HG03520 (cell line): ENCODE measurements around the gene CHCHD3.

ENCODE experiments used
- ATAC-seq: cut with Tn5 transposase; IDR thresholded peaks from one replicate; pipeline ENCODE4 v1.9.1; 2021; ENCODE audit warnings: mild to moderate bottlenecking, moderate library complexity; ENCODE audit not compliant: unreplicated experiment

CHCHD3 gene

DNA sequence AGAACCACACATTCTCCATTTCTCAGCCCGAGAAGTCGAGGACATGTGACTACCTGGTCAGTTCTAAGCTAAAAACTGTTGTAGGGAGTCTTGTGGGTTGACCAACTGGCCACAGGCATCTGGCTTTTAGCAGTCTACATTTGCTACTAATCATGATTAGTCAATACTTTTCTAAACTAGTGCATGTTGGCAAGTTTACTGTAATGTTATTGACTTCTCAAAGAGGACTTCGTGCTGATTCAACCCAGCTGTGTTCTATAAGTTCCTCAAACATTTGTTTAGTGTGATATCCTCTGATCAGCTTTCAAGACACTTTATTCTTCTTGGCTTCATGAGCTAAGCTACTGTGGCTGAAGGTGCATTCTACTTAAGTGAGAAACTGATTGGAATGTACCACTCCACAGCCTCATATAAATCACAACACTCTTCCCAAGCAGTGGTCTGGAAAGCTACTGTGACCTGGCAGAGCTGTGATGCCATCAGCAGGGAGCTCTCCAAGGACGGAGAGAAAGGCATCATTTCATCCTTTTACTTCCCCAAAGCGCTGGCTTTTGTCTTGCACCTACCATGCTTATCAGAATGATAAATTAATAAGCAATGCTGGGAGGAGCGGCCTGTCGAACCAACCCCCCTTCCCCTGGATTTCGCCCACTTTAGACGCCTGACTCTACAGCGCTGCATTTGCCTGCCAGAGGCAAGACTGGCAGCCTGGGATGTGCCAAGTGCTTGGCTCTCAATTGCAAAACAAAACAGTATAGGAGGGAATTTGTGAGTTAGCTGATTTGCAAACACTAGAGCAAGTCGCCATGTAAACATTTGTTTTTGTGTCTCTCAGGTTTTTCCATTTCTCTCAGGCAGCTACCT, 298.9 kb downstream of the CHCHD3 start:
- ATAC-seq: no peak

DNA sequence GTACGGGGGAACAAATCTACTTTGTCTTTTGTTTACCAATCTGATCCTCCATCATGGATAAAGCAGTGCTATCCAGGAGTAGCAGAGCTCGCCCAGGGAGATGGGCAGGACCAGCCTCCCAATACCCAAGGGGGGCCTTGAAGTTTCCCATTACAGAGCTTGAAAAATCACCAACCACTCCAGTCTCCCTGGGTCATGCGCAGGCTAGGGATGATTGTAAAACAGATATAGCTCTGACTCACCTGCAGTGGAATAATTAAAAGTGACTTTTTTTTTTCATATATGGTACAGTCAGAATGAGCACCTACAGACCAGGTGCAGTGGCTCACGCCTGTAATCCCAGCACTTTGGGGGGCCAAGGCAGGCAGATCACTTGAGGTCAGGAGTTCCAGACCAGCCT, 301.1 kb downstream of the CHCHD3 start:
- no peak for ATAC-seq

DNA sequence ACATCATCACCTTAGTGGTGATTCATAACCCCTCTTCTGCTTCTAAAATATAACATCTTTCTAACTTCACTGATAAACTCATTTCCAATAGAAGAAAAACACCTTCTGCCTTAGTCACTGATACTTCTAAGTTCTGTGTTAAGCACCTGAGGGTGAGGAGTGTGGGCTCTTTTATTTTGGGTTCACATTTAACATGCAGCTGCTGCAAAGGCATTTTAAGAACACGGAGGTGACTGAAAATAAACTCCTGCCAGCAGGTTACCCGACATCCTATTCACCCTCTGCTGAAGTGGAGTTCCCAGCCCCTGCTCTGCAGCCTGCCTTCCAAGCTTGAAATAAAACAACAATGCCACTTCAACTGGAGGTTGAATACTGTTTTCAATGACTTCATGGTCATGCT, 302.7 kb downstream of the CHCHD3 start:
- ATAC-seq: no peak

DNA sequence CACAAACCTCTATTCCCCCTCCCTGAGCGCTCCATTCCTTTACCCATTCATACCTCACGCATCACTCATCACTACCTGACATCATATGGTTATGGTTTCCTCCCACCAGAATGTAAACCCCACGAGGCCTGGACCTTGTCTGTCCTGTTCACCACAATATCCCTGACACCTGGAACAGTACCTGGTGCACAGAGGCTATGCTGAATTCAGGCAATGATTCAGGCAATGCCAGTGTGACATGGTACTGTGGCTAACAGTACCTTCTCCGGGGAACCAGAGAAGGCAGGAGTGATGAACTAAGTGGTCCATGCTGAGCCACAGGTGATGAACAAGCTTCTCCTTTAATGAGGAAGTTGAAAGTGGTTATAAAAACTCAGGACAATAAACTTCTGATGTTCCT, 303.1 kb downstream of the CHCHD3 start:
- ATAC-seq: no peak

DNA sequence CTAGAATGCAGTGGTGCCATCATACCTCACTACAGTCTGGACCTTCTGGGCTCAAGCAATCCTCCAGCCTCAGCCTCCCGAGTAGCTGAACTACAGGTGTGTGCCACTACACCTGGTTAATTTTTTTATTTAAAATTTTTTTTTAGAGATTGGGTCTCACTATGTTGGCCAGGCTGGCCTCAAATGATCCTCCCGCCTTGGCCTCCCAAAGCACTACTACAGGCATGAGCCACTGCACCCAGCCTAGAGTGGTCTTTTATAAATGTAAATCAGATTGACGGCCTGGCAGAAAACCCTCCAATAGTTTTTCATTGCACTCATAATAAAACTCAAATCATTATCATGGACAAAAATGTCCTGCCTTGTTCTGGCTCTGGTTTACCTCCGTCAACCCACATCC, 303.9 kb downstream of the CHCHD3 start:
- ATAC-seq: no peak

DNA sequence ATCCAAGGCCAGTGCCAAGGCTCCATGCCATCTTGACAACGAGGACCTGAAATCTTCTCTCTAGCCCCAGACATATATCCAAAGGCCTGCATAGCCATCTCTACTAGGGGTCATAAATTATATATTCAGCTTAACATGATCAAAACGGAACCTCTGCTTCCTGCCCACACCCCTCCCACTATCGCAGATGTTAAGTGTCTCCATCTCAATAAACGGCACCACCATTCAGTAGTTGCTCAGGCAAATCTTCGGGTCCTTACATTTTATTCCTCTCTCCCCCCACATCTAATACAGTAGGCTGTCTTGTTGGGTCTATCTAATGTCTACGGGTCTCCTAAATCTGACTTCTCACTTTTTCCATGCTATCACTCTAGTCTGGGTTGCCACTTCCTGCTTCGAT, 304.5 kb downstream of the CHCHD3 start:
- no peak for ATAC-seq

DNA sequence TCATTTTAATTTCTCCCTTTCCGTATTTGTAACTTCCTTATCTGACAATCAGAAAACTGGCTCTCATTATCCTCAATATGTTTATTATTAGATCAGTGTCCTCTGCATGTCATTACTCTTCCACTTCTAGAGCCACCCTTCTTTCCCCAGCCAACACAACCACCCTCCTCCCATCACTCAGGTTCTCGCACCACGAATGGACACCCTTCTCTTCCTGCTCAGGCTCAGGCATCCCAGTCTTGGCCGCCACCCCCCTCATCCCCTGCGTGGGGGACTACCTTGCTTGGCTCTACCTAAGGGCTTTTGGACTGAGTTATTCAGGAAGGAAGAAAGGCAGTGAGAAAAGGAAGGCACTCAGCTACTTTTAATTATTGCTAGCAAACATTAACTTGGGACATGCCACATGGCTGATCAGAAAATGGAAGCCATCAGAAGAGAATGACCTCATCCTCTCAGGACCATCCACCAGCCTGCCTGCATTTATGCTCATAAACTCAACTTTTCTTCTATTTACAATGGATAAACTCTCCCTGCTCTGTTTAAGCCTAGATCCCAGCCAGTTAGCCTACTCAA, 305.8 kb downstream of the CHCHD3 start:
- ATAC-seq: no peak

DNA sequence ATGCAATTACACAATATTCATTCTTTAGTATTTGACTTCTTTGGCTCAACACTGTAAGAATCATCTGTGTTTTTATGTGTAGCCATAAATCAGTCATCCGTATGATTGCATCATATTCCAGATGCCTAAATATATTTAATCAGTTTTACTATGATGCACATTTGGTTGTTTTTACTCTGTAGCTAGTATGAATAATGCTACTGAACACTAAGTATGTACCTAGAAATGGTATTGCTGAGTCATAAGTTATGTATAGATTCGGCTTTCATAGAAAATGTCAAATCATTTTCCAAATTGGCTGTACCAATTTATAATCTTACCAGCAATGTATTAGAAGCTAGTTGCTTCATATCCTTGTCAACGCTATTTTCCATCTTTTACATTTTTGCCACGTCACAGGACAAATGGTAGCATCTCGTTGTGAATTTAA, 308.3 kb downstream of the CHCHD3 start:
- no peak for ATAC-seq

DNA sequence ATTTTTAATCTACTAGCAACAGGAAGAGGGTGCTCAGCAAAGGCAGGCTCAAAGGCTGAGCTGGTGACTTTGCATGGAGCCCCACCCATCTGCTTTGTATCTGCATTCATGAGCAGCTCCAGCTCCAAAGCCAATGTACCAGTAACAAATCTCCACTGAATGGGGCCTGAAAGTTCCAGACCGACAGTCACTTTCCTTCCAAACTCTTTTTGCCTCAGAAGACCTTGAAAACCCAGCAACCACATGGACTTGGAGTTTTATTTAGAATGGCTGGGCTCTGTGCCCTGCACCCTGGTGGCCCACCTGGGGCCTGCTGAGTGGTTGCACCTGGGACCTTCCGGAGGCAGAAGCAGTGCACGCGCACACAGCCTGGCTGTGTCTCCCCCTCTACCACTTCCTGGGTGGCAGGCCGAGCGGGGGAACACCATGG, 310.6 kb downstream of the CHCHD3 start:
- ATAC-seq: no peak

DNA sequence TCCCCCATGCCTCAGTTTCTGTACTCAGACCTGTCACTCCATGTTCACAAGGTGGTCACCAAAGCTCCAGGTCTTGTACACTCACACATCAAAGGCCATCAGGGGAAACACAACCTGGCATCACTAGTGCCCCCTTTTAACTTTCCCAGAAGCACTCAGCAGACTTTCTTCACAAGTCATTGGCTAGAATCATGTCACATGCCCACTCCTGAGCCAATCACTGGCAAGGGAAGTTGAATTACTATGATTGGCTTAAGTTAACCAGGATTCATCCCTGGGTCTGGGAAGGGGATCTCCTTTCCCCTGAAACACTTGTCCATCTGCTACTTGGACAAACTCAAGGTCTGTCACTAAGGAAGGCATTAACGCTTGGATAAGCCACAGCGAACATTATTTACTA, 311.8 kb downstream of the CHCHD3 start:
- no peak for ATAC-seq

DNA sequence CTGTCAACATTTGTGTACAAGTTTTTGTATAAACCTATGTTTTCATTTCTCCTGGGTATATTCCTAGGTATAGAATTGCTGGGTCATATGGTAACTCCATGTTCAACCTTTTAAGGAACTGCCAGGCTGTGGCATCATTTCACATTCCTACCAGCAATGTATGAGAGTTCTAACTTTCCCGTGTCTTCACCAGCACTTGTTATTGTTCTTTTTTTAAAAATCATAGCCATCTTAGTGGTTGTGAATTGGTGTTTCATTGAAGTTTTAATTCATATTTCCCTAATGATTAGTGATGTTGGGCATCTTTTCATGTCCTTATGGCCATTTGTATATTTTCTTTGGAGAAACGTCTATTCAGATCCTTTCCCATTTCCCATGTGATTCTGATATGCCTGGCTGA, 312.6 kb downstream of the CHCHD3 start:
- ATAC-seq: no peak

DNA sequence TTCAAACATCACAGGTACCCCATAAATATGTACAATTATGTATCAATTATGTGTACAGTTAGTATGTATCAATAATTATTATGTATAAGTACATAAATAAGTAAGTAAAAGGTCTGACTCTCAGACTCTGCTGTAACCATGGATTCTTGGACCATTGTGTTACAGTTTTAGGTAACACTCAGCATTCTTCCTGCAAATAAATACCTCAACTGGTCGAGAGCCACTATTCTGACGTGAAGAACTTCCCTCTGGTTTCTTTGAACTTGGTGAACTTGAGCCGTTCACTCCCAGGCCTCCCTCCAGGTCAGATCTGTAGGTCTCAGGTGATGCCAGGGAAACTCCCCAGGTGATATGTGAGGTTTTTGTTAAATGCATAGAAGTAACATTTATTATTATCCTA, 313.8 kb downstream of the CHCHD3 start:
- no peak for ATAC-seq

DNA sequence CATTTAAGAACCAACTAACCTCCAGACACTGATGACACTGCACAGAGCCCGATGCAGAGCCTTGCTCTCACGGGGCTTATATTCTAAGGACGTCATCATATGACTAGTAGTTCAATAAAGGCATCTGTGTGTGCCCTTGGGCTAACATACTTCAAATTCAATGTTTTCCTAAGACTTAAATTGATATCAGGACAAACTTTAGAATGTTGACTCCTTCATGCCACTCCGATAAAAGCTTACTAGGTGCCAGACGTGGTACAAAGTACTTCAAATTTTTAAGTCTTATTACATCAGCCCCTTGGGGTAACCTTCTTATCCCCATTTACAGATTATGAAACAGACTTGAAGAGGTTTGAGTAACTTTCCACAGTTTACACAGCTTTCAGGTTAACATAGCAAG, 314.5 kb downstream of the CHCHD3 start:
- no peak for ATAC-seq

DNA sequence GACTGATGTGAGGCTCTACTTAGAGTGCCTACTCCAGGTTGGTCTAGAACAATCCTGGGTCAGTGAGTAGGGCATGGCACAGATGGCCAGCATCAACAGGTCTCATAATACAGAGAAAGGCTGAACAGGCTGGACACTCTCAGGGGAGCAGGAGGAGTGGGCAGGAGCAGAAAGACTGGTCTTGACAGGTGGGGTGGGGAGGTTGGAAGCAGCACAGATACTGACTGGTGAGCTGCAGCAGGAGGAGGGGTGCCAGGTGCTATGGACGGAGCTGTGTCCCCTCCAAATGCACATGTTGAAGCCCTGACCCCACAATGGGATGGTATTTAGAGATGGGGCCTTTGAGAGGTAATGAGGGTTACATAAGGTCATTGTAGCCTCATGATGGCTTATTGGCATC, 315.2 kb downstream of the CHCHD3 start:
- ATAC-seq: no peak

DNA sequence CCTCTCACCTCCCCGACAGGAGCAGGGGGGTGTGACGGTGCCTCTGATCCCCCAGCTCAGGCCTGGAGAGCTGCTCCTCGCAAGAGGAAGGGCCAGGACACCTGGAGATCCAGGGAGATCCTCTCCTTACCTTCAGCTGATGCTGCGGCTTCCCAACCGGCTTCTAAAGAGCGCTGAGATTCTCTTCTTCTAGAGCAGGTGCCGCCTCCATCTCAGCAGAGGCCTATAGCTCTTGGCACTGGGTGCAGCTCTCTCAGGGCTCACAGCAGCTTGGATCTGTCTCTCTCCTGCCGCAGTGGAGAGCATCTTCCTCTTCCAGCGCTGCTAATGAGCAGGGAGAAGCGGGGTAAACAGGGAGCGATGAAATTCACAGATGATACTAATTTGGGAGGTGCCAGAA, 316.0 kb downstream of the CHCHD3 start:
- no peak for ATAC-seq

DNA sequence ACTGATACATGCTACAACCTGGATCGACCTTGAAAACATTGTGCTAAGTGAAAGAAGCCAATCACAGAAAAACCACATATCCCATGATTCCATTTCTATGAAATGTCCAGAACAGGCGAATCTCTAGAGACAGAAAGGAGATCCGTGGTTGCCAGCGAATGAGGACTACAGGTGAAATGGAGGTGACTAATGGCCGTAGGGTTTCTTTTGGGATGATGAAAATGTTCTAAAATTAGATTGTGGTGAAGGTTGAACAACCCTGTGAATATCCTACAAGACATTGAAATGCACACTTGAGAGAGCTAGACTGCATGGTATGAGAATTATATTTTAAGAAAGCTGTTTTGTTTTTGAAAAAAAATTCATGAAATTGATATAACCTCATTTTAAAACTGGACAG, 317.1 kb downstream of the CHCHD3 start:
- no peak for ATAC-seq

DNA sequence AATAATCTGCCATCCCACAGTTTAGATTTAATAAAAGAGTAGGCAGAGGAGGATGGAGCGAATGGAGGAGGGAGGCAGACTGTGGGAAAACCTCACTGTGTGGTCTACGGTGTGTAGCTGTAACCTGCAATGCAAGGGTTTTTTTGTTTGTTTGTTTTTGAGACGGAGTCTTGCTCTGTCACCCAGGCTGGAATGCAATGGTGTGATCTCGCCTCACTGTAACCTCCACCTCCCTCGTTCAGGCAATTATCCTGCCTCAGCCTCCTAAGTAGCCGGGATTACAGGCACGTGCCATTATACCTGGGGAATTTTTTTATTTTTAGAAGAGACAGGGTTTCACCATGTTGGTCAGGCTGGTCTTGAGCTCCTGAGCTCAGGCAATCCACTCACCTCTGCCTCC, 321.0 kb downstream of the CHCHD3 start:
- no peak for ATAC-seq

DNA sequence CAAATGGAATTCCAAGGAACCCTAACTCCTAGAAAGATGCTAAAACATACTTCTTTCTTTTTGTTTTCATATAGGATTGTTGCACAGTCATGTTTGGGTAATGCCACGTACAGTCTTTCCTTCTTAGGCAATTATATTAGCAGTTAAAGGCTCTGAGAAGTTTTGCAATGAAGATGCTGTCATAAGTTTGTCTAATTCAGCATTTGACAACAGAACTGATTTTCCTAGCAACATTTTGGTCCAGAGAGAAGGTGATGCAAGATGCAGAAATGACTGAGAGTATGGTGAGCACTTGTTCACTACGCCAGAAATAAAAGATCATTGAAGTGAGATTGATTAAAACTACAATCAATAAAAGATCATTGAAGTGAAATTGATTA, 321.7 kb downstream of the CHCHD3 start:
- no peak for ATAC-seq

DNA sequence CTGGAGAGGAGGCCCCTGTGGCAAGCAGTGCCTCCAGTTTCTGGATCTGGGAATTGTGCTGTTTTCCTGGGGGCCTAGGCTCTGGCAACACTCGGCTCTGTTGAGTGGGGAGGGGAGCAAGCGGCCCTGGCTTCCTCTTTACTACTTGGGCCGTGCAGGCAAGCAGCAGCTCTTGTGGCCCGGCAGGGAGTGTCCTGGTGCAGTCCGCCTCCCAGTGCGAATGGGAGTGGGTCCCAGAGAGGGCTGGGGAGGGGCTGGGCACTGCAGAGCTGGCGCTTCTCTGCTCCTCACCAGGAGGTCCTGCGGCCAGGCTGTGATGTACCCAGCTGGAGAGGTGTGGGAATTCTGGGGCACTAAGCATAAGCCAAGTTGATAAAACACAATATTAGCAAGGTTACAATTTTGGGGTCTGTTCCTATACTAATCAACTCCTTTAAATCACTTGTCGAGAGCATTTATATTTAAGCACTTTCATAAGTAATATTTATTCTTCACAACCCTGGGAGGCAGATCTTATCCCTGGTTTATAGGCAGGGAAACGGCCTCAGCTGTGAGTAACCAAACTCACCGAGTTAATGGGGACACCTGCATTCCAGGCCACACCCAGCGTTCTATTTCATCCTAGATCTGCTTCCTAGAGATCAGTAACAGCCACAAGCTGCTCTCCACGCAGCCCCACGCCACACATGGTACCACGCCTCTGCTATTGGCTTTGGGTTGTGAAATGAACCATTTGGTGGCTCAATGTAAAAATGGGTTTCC, 322.2 kb downstream of the CHCHD3 start:
- no peak for ATAC-seq

DNA sequence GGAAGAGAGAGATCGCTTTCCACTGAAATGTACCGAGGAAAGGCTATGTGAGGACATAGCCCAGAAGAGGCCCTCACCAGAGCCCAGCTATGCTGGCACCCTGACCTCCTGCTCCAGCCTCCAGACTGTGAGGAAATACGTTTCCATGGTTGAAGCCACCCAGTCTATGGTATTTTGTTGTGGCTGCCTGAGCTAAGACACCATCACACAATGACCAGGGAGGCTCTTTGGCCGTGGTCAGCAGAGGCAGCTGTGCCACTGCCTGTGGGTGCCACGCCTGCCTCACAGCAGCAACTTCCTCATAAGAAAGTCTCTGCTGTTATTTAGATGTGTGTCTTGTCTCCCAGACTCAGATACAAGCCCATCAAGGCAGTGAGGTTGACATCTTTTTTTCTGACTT, 322.9 kb downstream of the CHCHD3 start:
- no peak for ATAC-seq

DNA sequence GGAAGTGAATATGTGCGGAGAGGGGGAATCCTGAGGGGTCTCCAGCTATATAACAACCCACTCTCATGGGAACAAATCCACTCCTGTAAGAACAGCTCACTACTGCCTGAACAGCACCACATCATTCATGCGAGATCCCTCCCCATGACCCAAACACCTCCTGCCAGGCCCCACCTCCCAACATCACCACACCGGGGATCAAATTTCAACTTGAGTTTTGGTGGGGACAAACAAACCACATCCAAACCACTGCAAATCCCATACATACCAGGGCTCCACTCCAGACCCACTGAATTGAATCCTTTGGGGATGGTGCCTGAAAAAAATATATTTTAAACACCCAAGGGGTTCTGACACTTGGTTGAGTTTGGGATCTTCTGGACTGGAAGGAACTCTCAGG, 324.1 kb downstream of the CHCHD3 start:
- ATAC-seq: no peak

DNA sequence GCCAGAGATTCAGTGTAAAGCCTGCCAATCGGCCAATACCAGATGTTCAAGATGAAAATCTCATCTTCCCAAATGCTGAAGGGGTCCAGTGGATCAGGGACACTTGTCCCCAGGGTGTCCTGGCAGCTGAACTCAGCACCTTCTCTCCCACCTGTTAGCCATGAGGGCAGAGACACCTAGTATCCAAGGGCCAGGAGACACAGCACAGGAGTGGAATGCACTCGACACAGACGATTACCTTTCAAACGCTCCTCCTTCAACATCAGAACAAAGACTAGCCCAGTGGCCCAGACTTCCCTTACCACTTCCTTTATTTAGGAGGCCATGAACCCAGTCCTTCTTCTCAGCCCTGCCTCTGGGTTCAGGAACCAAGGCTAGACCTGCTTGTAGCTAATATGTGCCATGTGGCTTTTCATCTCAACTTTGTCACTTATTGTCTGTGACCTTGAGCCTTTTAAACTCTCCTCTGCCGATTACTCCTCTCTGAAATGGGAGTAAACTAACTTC, 325.4 kb downstream of the CHCHD3 start:
- ATAC-seq: no peak
